GM18517 (cell line): ENCODE results near the gene CORO1C.

Experiments
- ATAC-seq: cut with Tn5 transposase; IDR thresholded peaks from one replicate; pipeline ENCODE4 v1.9.1; 2021; ENCODE audit warnings: mild to moderate bottlenecking, moderate library complexity; ENCODE audit not compliant: unreplicated experiment

The CORO1C gene

GRCh38 chr12:108727868-108728735, 3.2 kb downstream of the CORO1C start:
- no peak for ATAC-seq

- ATAC-seq: no peak
Observed at GRCh38 chr12:108727161-108727560, 4.2 kb downstream of the CORO1C start.

DNA sequence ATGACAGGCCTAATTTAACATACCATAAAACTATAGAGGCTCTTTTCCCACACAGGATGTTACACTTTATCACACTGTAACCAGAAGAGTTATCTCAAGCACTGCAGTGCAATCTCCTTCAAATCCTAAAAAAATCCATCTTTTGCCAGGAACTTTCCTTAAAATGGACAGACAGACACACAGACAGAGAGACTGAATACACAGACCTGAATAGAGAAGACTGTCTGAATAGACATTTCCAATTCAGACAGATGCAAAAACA, 6.5 kb downstream of the CORO1C start:
- ATAC-seq: no peak

DNA sequence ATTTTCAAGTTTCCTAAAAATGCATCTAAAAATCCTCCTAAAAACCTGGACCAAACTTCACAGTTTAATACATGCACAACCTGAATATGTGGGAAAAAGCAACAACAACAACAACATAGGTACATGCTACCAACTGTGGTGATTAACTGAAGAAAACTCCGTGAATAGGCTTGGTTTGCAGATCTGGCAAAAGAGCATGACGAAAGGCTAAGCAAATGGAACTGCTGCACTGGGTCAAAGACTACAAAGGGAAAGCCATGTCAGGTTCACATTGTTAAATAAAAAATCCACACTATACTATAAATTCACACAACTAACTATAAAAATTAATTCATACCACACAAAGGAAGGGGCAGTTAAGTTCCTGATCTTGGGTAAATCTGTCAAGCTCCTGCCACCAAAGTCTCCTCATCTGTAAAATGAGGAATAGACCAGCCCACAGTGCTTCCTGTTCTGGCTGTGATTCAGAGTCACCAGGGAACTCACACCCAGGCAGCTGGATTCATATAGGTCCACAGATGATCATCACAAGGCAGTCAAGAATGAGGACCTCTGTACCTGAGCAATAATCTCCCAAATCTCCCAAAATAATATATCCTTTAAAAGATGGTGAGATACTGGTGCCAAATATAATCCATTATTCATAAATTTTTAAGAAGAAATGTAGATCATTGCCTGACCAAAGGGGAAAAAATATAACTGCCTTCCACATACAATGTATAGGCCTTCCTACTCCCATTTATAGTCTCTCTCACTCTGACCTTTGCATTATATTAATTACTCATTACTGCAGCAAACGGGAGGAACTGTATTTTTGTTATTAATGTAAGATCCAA, 7.0 kb downstream of the CORO1C start:
- ATAC-seq: no peak

DNA sequence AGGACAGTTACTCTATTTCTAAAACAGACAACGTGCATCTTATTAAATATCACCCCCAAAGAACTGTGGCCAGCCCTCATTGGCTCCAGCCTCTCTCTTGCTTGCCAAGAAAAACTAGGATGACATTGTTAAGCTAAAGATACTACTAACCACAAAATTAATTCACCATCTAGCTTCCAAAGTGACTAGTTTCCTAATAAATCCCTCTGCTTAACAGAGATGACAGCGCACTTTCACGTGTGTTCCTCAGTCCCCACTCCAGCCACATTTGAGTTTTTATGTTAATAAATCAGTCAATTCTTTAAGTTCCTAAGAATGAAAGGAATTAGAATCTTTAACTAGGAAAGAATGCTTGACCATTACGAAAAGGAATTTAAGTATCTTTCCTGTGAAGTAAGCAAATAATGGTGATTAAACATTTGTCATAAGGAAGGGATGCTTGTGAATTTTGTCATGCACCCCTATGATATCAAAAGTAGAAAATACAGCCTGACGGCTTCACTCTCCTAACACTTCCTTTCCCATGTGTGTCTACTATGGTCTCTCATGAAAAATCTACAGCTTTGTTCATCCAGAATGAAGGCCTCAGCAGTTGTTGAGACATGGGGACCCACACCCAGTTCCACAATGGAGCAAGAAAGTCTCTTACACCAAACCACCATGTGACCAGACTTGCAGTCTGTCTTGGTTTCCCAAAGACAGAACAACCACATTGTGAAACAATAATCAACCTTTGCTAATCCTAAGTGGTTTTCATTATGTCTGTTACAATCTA, 8.1 kb downstream of the CORO1C start:
- ATAC-seq: no peak

GRCh38 chr12:108722463-108722862, 8.9 kb downstream of the CORO1C start:
- ATAC-seq: no peak

DNA sequence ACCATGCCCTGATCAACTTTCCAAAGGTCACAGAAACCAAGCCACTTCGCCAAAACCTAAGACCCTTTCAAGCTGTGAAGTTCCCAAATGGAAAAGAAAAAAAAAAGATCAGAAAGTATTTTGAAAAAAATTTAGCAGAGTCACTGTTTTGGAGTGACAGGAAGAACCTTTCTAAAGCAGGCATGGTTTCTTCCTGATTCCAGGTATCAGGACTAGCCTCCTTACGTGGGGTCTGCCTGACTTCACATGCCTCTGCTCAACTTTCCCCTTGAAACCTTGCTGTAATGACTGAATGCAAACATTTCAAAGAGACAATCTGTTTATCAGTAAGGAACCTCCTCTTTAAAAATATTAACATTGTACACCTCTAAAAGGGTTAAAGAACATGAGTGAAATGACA, 9.5 kb downstream of the CORO1C start:
- no peak for ATAC-seq

- ATAC-seq: no peak
Observed at GRCh38 chr12:108720757-108721514, 10.4 kb downstream of the CORO1C start.

DNA sequence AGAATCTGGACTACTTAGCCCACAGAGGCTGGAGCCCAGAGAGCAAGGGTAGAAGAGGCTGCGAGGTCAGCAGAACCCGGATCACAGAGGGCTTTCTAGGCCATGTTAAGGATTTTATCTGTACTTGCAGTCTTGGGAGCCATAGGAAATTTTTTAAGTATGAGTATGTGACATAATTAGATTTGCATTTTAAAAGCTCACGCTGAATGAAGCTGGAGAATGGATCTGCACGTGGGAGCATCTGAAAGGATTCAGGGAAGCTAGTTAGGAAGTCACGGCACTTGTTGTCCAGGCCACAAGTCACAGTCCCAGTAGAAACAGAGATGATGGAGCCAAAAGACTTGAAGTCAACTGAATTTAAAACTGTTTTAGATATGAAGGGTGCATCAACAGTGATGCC, 14.1 kb downstream of the CORO1C start:
- ATAC-seq: no peak

GRCh38 chr12:108714866-108715265, 16.5 kb downstream of the CORO1C start:
- no peak for ATAC-seq

- ATAC-seq: no peak
Observed at GRCh38 chr12:108713471-108713870, 17.8 kb downstream of the CORO1C start.

- no peak for ATAC-seq
Observed at GRCh38 chr12:108712925-108713203, 18.5 kb downstream of the CORO1C start.

DNA sequence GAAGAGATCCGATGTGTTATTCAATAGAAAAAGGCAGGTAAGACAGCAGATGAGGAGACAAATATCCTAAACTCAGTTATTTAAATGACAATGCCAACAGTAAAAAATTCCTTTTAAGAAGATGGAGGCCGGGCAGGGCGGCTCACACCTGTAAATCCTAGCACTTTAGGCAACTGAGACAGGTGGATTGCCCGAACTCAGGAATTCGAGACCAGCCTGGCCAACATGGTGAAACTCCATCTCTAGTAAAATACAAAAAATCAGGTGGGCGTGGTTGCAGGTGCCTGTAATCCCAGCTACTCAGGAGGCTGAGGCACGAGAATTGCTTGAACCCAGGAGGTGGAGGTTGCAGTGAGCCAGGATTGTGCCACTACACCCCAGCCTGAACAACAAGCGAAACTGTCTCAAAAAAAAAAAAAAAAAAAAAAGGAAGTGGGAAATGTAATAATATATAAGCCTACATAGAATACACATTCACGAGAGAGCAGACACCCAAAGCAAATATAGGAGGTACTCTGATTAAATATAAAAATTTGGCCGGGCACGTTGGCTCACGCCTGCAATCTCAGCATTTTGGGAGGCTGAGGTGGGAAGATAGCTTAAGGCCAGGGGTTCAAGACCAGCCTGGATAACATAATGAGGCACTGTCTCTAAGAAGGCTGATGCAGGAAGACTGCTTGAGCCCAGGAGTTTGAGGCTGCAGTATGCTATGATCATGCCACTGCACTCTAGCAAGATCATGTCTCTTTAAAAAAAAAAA, 19.0 kb downstream of the CORO1C start:
- ATAC-seq: no peak

DNA sequence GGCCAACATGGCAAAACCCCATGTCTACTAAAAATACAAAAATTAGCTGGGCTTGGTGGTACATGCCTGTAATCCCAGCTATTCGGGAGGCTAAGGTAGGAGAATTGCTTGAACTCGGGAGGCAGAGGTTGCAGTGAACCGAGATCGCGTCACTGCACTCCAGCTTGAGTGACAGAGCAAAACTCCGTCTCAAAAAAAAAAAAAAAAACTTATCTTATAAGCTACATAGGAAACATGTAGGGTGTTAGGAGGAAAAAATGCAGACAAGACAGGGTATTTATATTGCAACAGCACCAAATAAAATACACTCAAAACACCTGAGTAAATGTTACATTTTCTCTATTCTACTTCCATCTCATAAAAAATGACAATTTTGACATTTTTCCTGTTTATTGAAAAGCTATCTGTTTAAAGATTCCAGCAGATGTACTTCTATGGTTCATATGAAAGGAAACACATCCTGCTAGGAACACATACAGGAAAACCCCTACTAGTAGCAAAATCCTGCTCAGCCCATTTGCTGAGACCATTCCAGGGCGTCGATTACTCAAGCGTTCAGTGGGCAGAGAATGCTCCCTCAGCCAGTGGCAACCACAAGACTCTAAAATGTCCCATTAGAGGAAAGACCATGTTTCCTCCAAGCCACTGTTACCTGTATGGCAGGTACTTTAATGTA, 19.7 kb downstream of the CORO1C start:
- no peak for ATAC-seq

DNA sequence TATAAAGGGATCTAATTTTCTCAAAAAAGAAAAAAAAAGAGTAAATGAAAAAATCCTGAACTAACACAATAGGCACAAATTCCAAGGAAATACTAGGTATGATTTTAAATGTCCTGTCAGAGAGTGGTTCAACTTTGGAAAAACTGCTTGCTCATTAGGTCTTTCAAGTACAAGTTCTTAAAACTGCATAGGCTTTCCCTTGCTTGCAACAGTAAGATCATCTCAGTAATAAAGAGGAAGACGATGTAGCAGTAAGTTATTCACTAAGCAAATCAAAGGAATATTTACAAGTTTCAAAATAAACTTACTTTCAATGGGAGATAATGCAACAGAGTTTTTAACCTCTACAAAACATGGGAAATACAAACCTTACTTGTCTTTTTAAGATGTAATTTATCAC, 21.6 kb downstream of the CORO1C start:
- ATAC-seq: no peak

- ATAC-seq: no peak
Observed at GRCh38 chr12:108704527-108704926, 26.8 kb downstream of the CORO1C start.

DNA sequence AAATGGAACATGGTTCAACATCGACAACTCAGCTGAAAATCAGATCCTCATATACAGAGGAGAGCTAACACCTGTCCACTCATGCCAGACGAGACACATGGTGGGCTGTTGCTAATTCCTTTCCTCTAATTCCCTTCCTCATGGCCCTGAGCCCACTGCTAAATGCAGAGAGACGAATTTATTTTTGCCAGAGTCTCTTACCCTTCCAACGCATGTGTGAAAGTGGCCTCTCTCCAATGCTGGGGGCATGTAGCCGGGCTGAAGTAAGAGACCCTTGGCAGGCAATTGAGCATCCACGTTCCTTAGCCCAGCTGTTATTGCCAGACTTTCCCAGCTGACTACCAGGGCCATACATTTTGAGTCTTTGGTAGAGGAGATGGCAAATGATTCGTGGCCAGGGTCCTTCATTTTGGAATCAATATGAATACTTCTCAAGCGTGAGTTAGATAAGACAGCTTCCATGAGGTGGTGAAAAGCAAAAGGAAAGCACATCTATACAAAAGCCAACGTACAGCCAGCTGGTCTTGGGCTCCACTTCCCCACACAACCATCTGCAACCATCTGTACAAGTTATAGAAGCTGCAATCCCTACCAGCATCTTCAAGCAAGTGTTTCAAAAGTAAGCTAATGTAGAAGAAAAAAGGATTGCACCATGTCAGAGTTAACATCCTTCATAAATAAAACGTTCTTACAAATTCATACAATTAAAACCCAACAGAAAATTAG, 28.6 kb downstream of the CORO1C start:
- no peak for ATAC-seq

GRCh38 chr12:108701779-108702441, 29.4 kb downstream of the CORO1C start:
- no peak for ATAC-seq
